BE2C (cell line): ENCODE measurements around the gene TMPRSS2.

ENCODE experiments used
- DNase-seq: peaks from one replicate; pipeline ENCODE4 v3.0.0-alpha.2; 2020
- H3K27me3 ChIP-seq: fragments of 250-450 bp; sonication (Bioruptor Pico); 2 replicates; pipeline ENCODE4 v1.5.1; 2020; ENCODE audit warnings: mild to moderate bottlenecking
- H3K36me3 ChIP-seq: fragments of 250-450 bp; sonication (Bioruptor Pico); 2 replicates; pipeline ENCODE4 v1.5.1; 2020; ENCODE audit warnings: mild to moderate bottlenecking
- H3K4me1 ChIP-seq: fragments of 250-450 bp; sonication (Bioruptor Pico); 2 replicates; pipeline ENCODE4 v1.5.1; 2020
- H3K4me3 ChIP-seq: 2 replicates; pipeline ENCODE4 v1.5.1; 2011; ENCODE audit warnings: low read depth, low read length
- H3K9me3 ChIP-seq: fragments of 250-450 bp; sonication (Bioruptor Pico); 2 replicates; pipeline ENCODE4 v1.5.1; 2020
- CTCF ChIP-seq: IDR thresholded peaks from 2 replicates; pipeline ENCODE4 v1.5.1; 2012; ENCODE audit warnings: mild to moderate bottlenecking, low read depth, low read length

The TMPRSS2 gene

GRCh38 chr21:41519806-41520559 lies 12.0 kb upstream of the TMPRSS2 start:
- H3K4me1 ChIP-seq: no peaks in the 10 kb centered on the region
- no peaks in the 10 kb centered on the region for H3K9me3 ChIP-seq
- no peaks in the 10 kb centered on the region for H3K27me3 ChIP-seq
- DNase-seq: no peak
- H3K36me3 ChIP-seq: no peaks in the 10 kb centered on the region
- no peak for TF ChIP-seq CTCF
- no peak overlapping the region for H3K4me3 ChIP-seq

- H3K27me3 ChIP-seq: no peaks in the 10 kb centered on the region
Measured at GRCh38 chr21:41518757-41519156, 10.8 kb upstream of the TMPRSS2 start.

GRCh38 chr21:41511858-41512257 lies 3.9 kb upstream of the TMPRSS2 start:
- no peaks in the 10 kb centered on the region for H3K27me3 ChIP-seq
- no peak overlapping the region for H3K4me3 ChIP-seq
- H3K36me3 ChIP-seq: no peaks in the 10 kb centered on the region
- no peaks in the 10 kb centered on the region for H3K9me3 ChIP-seq
- H3K4me1 ChIP-seq: no peaks in the 10 kb centered on the region
- DNase-seq: no peak
- no peak for TF ChIP-seq CTCF

More at GRCh38 chr21:41518757-41519156, 10.8 kb upstream of the TMPRSS2 start:
- no peaks in the 10 kb centered on the region for H3K9me3 ChIP-seq
- H3K36me3 ChIP-seq: no peaks in the 10 kb centered on the region
- no peak for DNase-seq
- TF ChIP-seq CTCF: no peak
- H3K4me3 ChIP-seq: no peak overlapping the region
- H3K4me1 ChIP-seq: no peaks in the 10 kb centered on the region

- H3K9me3 ChIP-seq: no peaks in the 10 kb centered on the region
Measured at GRCh38 chr21:41510500-41510899, 2.5 kb upstream of the TMPRSS2 start.

GRCh38 chr21:41509733-41510132 lies 1.8 kb upstream of the TMPRSS2 start:
- H3K36me3 ChIP-seq: no peaks in the 10 kb centered on the region
- H3K4me1 ChIP-seq: no peaks in the 10 kb centered on the region
- no peaks in the 10 kb centered on the region for H3K27me3 ChIP-seq

More at GRCh38 chr21:41510500-41510899, 2.5 kb upstream of the TMPRSS2 start:
- H3K4me3 ChIP-seq: no peak overlapping the region
- no peaks in the 10 kb centered on the region for H3K36me3 ChIP-seq
- TF ChIP-seq CTCF: no peak
- no peak for DNase-seq
- H3K27me3 ChIP-seq: no peaks in the 10 kb centered on the region
- no peaks in the 10 kb centered on the region for H3K4me1 ChIP-seq

More at GRCh38 chr21:41509733-41510132, 1.8 kb upstream of the TMPRSS2 start:
- TF ChIP-seq CTCF: no peak
- no peak for DNase-seq
- Histone ChIP-seq H3K9me3 (no peaks in the 10 kb centered on the region; the same call in 1 of the 2 replicates), H3K4me3 (no peak overlapping the region)
